Parathyroid adenoma (tissue), 2 donors: Measurements from ENCODE around the gene SLC47A2.

Experiments
- H2AFZ ChIP-seq: fragments of 300-600 bp; sonication (generic); one replicate; pipeline ENCODE4 v1.7.0; 2017; ENCODE audit warnings: antibody characterized with exemption, mild to moderate bottlenecking
- H3K27ac ChIP-seq: fragments of 300-600 bp; sonication (generic); one replicate; pipeline ENCODE4 v1.7.0; 2017
- H3K27me3 ChIP-seq: fragments of 300-600 bp; sonication (generic); one replicate; pipeline ENCODE4 v1.7.0; 2017; ENCODE audit warnings: low read length; ENCODE audit not compliant: control insufficient read depth, insufficient read depth
- H3K36me3 ChIP-seq: fragments of 300-600 bp; sonication (generic); one replicate; pipeline ENCODE4 v1.7.0; 2017; ENCODE audit warnings: low read length; ENCODE audit not compliant: control insufficient read depth, insufficient read depth
- H3K4me1 ChIP-seq: fragments of 300-600 bp; sonication (generic); one replicate; pipeline ENCODE4 v1.7.0; 2017; ENCODE audit warnings: control low read depth
- H3K4me2 ChIP-seq: fragments of 300-600 bp; sonication (generic); one replicate; pipeline ENCODE4 v1.7.0; 2017; ENCODE audit warnings: low read length
- H3K4me3 ChIP-seq: fragments of 300-600 bp; sonication (generic); one replicate; pipeline ENCODE4 v1.7.0; 2017; ENCODE audit warnings: low read depth, low read length
- H3K79me2 ChIP-seq: fragments of 300-600 bp; sonication (generic); one replicate; pipeline ENCODE4 v1.7.0; 2017; ENCODE audit warnings: control low read depth
- H3K9ac ChIP-seq: fragments of 300-600 bp; sonication (generic); one replicate; pipeline ENCODE4 v1.7.0; 2017; ENCODE audit warnings: mild to moderate bottlenecking
- H3K9me3 ChIP-seq: fragments of 300-600 bp; sonication (generic); one replicate; pipeline ENCODE4 v1.7.0; 2017; ENCODE audit warnings: low read length; ENCODE audit not compliant: control insufficient read depth
- TF ChIP-seq, protein P1 (sequence below): fragments of 300-600 bp; sonication (generic); IDR thresholded peaks from one replicate; pipeline ENCODE4 v1.7.0; 2017; ENCODE audit warnings: antibody characterized with exemption, mild to moderate bottlenecking
- donor health status: primary hyperparathyroidism.

SLC47A2 gene

DNA sequence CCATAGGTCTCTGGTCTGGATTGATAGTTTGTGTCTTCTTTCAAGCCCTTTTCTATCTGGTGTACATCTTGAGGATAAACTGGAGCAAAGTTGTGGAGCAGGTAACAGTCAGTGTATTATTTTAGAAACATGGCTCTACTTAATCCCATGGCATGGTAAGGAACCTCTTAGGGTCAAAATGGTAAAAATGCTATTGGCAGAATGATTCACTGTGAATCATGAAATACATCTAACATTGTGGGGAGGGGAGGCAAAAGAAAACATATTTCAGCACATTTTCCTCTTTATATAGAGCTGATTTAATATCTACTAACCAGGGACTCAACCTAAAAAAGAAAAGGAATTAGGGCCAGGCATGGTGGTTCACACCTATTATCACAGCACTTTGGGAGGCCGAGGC lies 85.7 kb downstream of the SLC47A2 start:
- TF ChIP-seq, protein P1, sequence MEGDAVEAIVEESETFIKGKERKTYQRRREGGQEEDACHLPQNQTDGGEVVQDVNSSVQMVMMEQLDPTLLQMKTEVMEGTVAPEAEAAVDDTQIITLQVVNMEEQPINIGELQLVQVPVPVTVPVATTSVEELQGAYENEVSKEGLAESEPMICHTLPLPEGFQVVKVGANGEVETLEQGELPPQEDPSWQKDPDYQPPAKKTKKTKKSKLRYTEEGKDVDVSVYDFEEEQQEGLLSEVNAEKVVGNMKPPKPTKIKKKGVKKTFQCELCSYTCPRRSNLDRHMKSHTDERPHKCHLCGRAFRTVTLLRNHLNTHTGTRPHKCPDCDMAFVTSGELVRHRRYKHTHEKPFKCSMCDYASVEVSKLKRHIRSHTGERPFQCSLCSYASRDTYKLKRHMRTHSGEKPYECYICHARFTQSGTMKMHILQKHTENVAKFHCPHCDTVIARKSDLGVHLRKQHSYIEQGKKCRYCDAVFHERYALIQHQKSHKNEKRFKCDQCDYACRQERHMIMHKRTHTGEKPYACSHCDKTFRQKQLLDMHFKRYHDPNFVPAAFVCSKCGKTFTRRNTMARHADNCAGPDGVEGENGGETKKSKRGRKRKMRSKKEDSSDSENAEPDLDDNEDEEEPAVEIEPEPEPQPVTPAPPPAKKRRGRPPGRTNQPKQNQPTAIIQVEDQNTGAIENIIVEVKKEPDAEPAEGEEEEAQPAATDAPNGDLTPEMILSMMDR, result no peak
- no peak overlapping the region for H3K4me2 ChIP-seq
- no peaks in the 10 kb centered on the region for H3K36me3 ChIP-seq
- H3K4me1 ChIP-seq, result no peaks in the 10 kb centered on the region
- no peak overlapping the region for H2AFZ ChIP-seq
- no peaks in the 10 kb centered on the region for H3K27me3 ChIP-seq
- no peak overlapping the region for H3K9ac ChIP-seq
- no peak overlapping the region for H3K4me3 ChIP-seq
- no peaks in the 10 kb centered on the region for H3K9me3 ChIP-seq
- H3K27ac ChIP-seq, result no peak overlapping the region
- H3K79me2 ChIP-seq, result no peaks in the 10 kb centered on the region

GRCh38 chr17:19630035-19630434 lies 86.3 kb downstream of the SLC47A2 start:
- Histone ChIP-seq H3K9ac (no peak overlapping the region), H3K4me1 (no peaks in the 10 kb centered on the region), H3K4me2 (no peak overlapping the region), H2AFZ (no peak overlapping the region), H3K27ac (no peak overlapping the region), H3K27me3 (no peaks in the 10 kb centered on the region), H3K9me3 (no peaks in the 10 kb centered on the region), H3K36me3 (no peaks in the 10 kb centered on the region), H3K79me2 (no peaks in the 10 kb centered on the region), H3K4me3 (no peak overlapping the region)
- TF ChIP-seq, protein P1, result no peak

- H3K4me3 ChIP-seq, result no peak overlapping the region
- H3K27me3 ChIP-seq, result no peaks in the 10 kb centered on the region
- H3K79me2 ChIP-seq, result no peaks in the 10 kb centered on the region
- no peak overlapping the region for H3K27ac ChIP-seq
- no peaks in the 10 kb centered on the region for H3K36me3 ChIP-seq
- TF ChIP-seq, protein P1, result no peak
- H3K9me3 ChIP-seq, result no peaks in the 10 kb centered on the region
- no peaks in the 10 kb centered on the region for H3K4me1 ChIP-seq
- H2AFZ ChIP-seq, result no peak overlapping the region
- H3K9ac ChIP-seq, result no peak overlapping the region
- H3K4me2 ChIP-seq, result no peak overlapping the region
Observed at GRCh38 chr17:19629449-19629848, 86.9 kb downstream of the SLC47A2 start.
